ENCODE data around the gene VGF.

The VGF gene

GRCh38 chr7:101164071-101164840 is 1.1 kb downstream of the VGF start:
- peak; percentile 84 for DNase-seq

- DNase-seq, result peak; percentile 93
Measured at GRCh38 chr7:101163279-101164070, 1.9 kb downstream of the VGF start.

- DNase-seq, result peak; percentile 96
Measured at GRCh38 chr7:101162551-101163278, 2.7 kb downstream of the VGF start.

GRCh38 chr7:101161692-101162471 is 3.5 kb downstream of the VGF start:
- DNase-seq, result no peak

GRCh38 chr7:101160910-101161309 is 4.5 kb downstream of the VGF start:
- DNase-seq, result no peak

GRCh38 chr7:101159696-101160674 is 5.4 kb downstream of the VGF start:
- no peak for DNase-seq

- no peak for DNase-seq
Measured at GRCh38 chr7:101156866-101157589, 8.3 kb downstream of the VGF start.

GRCh38 chr7:101156277-101156676 is 9.1 kb downstream of the VGF start:
- no peak for DNase-seq

- DNase-seq, result no peak
Measured at GRCh38 chr7:101155303-101155702, 10.1 kb downstream of the VGF start.

GRCh38 chr7:101154693-101155102 is 10.7 kb downstream of the VGF start:
- DNase-seq, result peak; percentile 59

GRCh38 chr7:101153969-101154692 is 11.2 kb downstream of the VGF start, which contains the start of gene AP1S1:
Gene AP1S1 (plus strand): TSS chr7:101154476. CDS start chr7:101154515, 39 bp downstream.
- peak; percentile 100 for DNase-seq

GRCh38 chr7:101151908-101152651 is 13.3 kb downstream of the VGF start:
- DNase-seq, result no peak

- no peak for DNase-seq
Measured at GRCh38 chr7:101140746-101141382, 24.5 kb downstream of the VGF start.

- DNase-seq, result no peak
Measured at GRCh38 chr7:101140339-101140699, 25.1 kb downstream of the VGF start.

- peak; percentile 99 for DNase-seq
Measured at GRCh38 chr7:101138213-101138870, 27.0 kb downstream of the VGF start.

GRCh38 chr7:101137651-101138212 is 27.6 kb downstream of the VGF start:
- DNase-seq, result no peak

- no peak for DNase-seq
Measured at GRCh38 chr7:101134399-101134980, 30.9 kb downstream of the VGF start.
